ENCODE data around the gene HPSE2.

Gene HPSE2

DNA sequence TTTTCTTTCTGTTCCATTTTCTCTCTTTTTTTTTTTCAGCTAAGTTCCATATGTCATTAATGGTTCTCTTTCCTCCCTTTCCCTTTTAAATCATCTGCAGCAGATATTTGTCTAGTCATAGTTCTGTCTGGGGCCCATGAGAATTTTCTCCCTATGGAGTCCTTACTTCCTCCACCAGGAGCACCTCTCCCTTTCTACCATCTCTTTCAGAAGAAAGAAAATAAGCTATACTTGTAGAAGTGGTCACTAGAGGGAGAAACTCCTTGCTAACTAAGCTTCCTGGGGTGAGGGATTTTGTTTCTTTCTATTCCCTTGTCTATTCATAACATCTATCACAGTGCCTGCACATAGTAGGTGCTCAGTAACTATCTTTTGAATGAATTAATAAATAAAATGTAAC, 558.8 kb downstream of the HPSE2 start:
- DNase-seq (ENCODE audit: low read depth) = no peak

DNA sequence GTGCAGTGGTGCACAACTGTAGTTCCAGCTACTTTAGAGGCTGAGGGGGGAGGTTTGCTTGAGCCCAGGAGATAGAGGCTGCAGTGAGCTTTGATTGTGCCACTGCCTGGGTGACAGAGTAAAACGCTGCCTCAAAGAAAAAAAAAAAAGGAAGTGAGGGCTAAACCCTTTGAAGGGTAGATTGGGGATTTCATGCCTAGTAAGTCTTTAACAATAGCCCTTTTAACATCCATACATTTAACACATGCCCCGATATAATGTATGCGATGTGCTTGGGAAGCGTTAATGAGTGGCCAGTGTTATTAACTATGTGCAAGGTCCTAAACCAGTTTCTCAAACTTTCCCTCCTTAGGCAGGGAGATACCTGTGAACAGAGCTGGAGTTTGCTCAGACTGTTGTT, 559.8 kb downstream of the HPSE2 start:
- no peak for DNase-seq (ENCODE audit: low read depth)

DNA sequence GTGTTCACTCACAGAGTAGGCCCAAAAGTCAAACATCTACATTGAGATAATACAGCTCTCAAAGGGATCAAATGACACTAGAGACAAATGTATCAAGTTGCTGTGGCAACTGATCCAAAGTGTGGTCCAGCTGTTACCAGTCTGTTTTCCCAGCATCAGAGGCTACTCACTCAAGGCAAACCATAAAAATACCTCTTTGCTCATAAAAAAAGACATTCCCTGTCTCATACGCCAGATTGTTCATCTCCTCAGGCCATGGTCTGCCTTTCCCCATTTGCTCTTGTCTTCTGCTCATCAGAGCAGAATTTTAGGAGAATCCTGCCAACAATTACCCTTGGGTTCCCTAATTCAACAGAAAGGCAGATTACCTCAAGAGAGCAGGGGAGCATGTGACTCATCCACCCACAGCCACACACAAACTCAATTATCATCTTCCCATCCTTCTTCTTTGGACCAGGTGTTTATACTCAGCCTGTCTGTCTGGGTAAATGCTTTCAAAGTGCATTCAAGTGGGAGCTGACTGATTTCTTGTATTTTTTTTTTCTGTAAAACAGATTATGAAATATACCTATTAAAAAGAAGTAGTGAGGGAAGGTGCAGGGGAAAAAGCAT, 562.4 kb downstream of the HPSE2 start:
- DNase-seq (ENCODE audit: low read depth) = no peak

DNA sequence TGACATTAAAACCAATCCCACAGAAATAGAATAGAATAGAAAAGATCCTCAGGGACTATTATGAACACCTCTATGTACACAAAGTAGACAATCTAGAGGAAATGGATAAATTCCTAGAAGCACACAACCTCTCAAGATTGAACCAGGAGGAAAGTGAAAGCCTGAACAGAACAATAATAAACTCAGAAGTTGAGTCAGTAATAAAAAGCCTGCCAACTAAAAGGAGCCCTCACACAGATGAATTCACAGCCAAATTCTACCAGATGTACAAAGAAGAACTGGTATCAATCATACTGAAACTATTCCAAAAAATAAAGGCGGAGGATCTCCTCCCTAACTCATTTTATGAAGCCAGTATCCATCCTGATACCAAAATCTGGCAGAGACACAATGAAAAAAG, 568.6 kb downstream of the HPSE2 start:
- DNase-seq (ENCODE audit: low read depth) = no peak

DNA sequence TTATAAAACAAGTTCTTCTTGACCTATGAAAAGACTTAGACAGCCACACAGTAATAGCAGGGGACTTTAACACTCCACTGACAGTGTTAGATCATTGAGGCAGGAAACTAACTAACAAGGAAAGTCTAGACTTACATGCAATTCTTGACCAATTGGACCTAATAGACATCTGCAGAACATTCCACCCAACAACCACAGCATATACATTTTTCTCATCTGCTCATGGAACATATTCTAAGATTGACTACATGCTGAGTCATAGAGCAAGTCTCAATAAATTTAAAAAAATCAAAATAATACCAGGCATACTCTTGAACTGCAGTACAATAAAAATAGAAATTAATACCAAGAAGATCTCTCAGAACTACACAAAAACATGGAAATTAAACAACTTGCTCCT, 569.4 kb downstream of the HPSE2 start:
- DNase-seq (ENCODE audit: low read depth) = no peak

DNA sequence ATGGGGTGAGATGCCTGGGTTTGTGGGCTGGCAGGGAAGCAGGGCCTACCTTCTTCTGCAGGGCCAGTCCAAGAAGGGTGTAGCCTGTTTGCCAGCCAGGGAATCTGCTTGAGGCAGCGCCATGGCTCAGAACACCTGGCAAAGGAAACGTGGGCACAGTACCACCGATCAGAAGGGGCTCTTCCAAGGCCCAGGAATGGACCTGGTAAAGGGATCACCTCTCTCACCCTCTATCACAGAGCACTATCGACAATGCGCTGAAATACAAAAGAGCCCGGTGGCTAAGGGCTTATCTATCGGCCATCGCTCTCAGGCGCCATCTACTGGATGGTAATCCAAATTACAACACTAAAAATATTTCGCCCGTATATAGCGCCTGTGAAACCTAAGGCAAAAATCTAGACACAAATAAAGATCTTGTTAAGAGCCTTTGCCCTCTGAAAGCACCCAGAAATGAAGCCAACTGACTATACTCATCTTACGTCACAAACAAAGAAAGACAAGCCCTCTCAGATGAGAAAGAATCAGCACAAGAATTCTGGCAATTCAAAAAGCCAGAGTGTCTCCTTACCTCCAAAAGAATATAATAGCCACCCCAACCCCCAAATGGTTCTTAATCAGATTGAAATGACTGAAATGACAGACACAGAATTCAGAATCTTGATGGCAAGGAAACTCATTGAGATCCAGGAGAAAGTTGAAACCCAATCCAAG, 571.2 kb downstream of the HPSE2 start:
- peak; percentile 11 for DNase-seq (ENCODE audit: low read depth)

DNA sequence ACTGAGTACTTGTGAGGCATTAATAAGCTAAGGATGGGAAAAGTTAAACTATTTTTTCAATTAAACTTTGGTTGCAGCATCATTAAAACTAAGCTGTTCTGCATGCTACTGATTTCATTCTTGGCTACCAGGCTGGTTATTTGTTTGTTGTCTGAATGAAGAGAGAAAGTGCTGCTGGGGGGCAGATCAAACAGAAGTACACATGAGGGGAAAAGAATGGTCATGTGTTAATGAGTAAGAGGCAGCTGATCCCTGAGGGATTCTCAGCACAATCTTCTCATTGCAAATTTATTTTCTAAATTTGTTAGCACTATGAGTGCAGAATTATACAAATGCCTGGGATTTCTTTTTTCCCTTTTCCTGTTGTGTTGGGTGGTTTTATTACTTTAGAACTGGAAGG, 575.7 kb downstream of the HPSE2 start:
- DNase-seq (ENCODE audit: low read depth) = no peak

DNA sequence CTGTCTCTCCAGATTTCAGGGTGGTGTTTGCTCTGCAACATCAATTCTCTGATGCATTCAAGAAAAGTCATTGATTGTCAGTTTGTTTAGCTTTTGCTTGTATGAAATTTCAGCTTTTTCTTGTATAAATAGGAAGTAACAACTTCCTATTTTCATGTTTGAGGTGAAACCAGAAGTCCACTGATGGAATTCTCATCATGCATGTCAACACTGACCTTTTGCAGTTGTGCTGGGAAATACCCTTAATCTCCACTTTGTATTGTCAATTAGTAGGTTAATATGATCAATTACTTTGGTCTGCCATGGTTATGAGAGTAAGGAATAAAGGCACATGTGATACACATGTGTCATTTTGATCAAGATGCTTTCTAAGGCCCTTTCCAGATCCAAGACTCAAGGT, 580.2 kb downstream of the HPSE2 start:
- no peak for DNase-seq (ENCODE audit: low read depth)

DNA sequence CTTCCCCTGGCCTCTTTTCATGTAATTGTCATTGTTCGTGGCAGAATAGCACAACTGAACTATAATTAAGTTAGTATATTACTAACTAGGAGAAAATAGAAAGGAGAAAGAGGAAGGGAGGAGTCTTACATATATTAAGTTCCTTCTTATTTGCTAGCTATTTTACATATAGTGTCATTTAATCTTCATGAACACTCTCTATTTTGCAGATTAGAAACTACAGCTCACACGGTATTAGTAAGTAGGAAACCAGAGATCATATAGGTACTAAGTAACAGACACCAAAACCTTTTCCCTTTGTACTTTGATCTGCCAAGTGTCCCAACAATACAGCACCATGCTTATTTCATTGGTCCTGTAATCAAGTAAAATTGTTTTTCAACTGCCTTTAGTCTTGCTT, 586.5 kb downstream of the HPSE2 start:
- DNase-seq (ENCODE audit: low read depth) = no peak

DNA sequence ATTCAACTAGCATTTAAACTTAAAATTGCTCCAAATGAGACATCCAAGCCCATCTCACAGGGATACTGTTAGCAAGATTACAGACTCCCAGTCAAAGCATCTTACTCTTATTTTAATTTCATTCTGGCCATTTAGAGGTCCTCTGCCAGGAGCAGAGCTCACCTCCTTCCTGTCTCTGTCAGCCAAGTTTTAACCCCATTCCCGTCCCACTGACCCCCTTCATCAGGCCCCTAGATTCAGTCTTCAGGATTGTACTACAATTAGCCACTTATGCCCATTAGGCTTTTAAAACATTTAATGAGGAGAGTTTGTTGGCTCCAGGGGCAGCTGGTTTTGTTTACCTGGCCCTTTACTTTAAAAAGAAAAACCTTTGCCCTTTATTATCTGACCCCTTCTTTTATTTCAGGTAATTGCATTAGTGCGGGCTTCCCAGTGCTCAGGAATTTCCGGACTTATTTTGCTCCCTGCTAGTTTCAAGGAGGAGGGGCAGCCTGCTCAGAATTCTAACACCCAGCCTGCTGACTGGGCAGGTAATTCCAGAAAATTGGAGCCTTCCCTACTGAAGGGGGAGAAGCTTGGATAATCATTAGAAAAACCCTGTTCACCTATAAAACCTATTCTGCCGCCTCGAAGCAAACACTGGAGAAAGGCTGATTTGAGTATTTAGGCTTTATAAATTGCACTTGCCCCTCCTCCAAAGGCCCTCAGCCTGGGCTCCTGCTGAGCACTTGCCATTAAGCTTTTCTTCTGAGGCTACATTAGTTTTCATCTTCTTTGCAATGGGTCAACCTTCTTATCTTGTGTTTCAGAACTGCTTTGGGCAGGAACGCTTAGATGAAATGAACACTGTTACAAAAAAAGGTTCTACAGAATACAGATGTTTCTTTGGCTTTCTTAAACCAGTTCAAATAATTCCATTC, 588.4 kb downstream of the HPSE2 start:
- DNase-seq (ENCODE audit: low read depth) = no peak

DNA sequence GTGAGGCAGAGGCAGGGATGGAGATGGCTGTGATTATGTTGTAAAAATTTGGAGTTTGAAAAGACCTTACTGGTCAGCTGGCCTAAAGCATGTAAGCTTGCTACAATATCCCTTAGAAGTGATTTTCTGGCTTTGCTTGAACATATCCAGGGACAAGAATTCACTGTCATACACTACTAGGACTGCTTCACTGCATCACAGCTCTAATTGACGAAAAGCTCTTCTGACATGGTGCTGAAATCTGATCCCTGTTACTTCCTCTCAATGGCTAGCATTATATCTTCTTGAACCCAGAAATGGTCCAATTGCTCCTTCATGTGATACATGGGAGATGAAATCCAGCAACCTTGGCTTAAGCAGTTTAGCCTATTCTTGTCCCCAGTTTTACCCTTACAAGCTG, 591.2 kb downstream of the HPSE2 start:
- DNase-seq (ENCODE audit: low read depth) = no peak

DNA sequence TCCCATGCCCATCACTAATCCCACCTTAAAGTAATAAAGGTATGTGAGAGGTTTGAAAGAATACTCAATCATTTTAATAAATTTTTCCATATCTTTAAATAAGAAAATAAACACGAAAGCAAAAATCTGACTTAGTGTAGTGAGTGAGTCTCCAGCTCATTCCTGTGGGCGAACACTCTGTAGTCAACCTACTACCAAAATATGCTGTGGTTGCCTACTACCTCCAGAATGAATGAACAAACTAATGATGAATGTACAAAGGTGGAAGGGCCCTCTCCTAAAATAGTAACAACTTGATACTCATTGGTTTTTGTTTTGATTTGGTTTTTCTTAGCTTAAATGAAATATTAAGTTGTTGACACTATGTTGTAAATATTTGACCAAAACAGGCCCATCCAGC, 593.4 kb downstream of the HPSE2 start:
- DNase-seq (ENCODE audit: low read depth) = no peak

DNA sequence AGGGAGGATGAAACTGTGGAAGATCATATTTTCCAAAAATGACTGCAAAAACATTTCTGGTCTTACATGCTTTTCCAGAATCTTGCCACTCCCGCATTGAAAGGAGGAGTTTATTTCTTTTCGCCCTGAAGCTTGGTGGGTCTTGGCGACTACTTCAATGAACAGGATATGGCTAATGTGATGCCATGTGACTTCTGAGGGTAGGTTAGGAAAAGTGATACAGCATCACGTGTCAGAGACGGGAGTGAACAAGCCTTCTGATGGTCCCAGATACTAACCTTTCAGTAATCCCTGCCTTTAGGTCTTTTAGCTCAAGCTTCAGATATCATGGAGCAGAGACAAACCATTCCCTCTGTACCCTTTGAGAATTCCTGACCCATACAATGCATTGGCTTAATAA, 596.7 kb downstream of the HPSE2 start:
- DNase-seq (ENCODE audit: low read depth) = no peak

DNA sequence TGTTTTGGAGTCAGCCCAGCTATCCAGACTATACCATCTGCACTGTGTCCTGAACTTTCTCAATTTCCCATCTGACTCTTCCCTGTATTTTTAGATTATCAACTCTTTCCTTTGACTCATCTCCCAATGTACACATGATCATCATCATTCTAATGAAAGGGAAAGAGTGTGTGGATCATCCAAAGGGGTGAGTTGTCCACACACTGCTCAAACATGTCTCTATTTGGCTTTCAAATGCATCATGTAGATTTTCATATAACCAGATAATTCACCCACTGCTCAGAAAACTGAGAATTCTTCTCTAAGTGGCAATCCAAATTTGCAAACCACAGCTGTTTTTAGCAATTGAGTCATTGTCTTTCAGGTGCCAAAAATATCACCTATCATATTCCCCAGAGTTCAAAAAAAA, 598.7 kb downstream of the HPSE2 start:
- no peak for DNase-seq (ENCODE audit: low read depth)

DNA sequence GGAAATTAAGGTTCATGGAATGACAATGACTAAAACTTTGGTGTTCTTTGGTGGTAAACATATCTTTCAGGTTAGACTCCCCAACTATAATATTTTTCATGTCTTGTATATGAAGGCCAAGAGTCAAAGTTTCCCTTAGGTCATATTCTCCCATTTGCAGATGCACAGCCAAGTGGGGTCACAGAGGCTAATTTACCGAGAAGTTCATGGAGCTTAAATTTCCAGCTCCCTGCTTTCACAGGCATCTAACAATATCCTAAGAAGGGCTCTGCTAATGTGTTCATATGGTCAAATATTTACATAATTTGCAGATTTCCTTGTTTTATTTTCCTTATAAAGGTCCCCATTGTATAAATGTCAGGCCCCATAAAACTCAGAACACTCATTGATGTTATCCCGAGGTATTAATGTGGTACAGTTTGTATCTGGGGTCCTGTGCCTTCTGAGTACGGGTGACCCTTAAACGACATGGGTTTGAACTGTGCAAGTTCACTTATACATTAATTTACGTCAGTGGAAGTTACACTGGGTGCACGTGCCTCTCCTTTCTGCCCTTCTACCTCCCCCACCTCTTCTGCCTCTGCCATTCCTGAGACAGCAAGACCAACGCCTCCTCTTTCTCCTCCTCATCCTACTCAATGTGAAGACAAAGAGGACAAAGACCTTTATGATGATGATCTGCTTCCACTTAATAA, 603.0 kb downstream of the HPSE2 start:
- DNase-seq (ENCODE audit: low read depth) = no peak

DNA sequence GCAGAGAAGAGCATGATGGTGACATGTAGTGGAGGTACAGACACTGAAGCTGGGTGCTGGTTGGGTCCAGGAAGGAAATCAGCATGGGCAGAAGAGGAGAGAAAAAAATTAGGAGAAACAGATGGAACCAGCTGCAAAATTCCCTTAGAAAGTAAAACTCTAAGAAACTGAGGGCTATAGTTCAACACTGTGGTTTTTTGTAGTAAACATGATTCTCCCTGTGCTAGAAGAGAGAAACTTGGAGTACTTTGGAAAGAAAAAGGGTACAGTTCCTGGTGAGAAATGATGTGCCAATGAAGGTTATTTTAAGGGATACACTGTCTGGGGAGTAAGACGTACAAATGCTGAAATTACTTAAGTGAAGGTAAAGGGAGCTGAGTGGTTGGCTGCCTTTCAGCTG, 607.4 kb downstream of the HPSE2 start:
- DNase-seq (ENCODE audit: low read depth) = no peak

DNA sequence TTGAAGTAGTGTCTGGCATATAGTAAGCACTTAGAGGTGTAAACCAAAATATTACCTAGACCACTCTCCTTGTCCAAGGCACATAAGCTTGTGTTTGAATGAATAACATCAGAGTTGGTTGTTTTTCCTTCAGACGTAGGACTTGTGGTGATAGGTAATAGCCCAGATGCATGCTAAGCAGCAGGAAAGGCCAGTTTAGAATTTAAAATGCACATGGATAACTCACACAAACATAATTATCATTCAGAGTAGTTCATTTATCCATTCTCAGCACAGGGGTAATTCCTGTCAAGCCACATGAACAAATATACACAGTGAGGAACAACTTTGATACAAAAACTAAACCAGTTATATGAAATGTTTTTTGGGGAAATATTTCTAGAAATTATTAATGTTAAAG, 607.9 kb downstream of the HPSE2 start:
- no peak for DNase-seq (ENCODE audit: low read depth)

DNA sequence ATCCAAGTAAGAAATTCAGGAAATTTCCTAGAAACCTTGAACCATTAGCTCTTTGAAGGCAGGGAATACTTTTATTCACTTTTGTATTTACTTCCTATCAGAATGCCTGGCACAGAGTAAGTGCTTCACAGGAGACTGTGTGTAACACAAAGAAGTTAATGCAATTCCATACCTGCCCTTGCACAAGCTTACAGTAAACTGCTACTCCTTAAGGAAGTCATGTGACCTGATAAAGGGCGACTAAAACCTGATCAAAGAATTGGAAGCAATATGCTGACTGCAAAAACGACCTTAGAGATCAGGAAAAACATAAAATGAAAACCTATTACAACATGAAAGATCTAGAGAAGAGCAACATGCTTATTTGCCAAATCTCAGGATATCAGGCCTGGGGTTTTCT, 610.7 kb downstream of the HPSE2 start:
- no peak for DNase-seq (ENCODE audit: low read depth)

DNA sequence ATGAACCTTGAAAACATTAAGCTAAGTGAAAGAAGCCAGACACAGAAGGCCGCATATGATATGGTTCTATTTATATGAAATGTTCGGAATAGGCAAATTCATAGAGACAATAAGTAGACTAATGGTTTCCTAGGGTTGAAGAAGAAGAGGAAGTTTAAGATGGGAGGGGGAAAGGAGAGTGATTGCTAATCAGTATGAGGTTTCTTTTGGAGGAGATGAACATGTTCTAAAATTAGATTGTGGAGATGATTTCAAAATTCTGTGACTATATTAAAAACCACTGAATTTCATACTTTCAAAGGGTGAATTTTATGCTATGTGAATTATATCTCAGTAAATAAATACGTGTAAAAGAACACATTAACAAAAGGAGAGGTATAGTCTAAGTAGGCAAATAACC, 612.5 kb downstream of the HPSE2 start:
- no peak for DNase-seq (ENCODE audit: low read depth)

DNA sequence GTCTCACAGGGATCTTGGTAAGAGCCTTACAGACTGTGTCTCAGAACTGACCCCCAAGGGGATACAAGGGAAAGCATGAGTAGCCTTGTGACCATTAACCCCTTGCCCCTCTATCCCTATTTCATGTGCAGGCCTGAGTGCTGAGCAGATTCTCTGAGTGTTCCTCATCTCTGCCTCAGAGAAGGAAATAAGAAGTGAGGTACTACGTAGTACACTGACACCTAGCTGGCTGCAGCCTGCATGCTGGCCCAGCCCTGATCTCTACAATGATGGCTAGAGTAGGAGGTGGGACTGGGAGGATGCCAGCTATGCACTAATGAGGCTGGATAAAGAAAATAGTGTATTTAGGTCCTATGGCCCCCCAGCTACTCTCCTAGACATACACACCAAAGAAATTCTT, 614.0 kb downstream of the HPSE2 start:
- DNase-seq (ENCODE audit: low read depth) = no peak

DNA sequence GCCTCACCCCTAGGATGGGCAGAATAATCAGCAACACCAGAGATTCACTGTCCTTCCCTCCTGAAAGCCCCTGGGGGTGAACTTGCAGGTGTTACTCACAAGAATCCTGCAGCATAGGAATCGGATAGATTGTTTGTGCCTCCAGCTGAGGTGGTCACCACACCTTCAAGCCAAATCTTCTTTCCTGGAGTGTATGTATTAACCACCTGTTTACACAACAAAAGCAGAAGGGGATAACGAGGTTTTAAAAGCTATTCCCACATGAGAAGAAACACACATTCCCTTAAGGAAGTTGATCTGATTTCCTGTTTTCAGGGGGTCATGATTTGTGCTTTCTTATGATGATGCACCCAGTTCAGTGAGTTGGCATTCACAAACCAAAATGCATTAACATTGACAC, 615.1 kb downstream of the HPSE2 start:
- DNase-seq (ENCODE audit: low read depth) = no peak

DNA sequence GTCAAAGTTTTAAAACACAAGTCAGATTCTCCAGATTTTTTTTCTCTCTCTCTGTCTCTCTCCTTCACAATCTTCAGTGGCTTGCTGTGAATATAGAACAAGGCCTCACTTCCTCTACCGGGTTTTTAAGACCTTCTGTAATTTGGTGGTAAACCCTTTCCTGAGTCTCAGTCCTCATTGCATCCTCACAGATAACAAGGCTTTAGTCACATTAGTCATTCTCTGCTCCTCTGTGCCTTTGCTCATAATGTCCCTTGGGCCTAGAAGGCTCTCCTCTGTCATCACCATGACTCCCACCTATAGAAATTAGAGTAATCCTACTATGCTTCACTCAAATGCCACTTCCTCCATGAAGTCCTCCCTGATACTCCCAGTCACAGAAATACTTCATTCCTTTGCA, 616.2 kb downstream of the HPSE2 start:
- no peak for DNase-seq (ENCODE audit: low read depth)
